Prostate gland (tissue), 2 donors: Measurements from ENCODE around the gene PGM1. TPM values are rescaled to one million over a fixed set of nuclear protein-coding genes. Genes with fewer than 3 reads are reported as not detected.

Experiments used
- DNase-seq: peaks from one replicate; pipeline ENCODE4 v3.0.0-alpha.2; 2019; ENCODE audit warnings: low spot score
- H3K27ac ChIP-seq, 2 donors: fragments of 200-600 bp; sonication (generic); 2 replicates each; pipeline ENCODE4 v1.5.1; 2017 to 2019
- H3K27me3 ChIP-seq: fragments of 200-600 bp; sonication (generic); replicated peaks from 2 replicates; pipeline ENCODE4 v1.5.1; 2019; ENCODE audit not compliant: insufficient read depth
- H3K36me3 ChIP-seq, 2 donors: fragments of 200-600 bp; sonication (generic); 1 replicate in 1 of 2; 2 replicates in 1 of 2; pipeline versions ENCODE4 v1.5.1 to v1.8.1; 2017 to 2019
- H3K4me1 ChIP-seq: fragments of 200-600 bp; sonication (generic); replicated peaks from 2 replicates; pipeline ENCODE4 v1.5.1; 2019
- H3K4me3 ChIP-seq, 2 donors: fragments of 200-600 bp; sonication (generic); 2 replicates each; pipeline ENCODE4 v1.5.1; 2017 to 2019
- H3K9me3 ChIP-seq: fragments of 200-600 bp; sonication (generic); 2 replicates; pipeline ENCODE4 v1.5.1; 2017
- POLR2A ChIP-seq: fragments of 450-650 bp; IDR thresholded peaks from one replicate; pipeline ENCODE4 v1.6.1; 2016; ENCODE audit warnings: antibody characterized with exemption, mild to moderate bottlenecking
- POLR2AphosphoS5 ChIP-seq: sonication (generic); formaldehyde crosslinking; IDR thresholded peaks from one replicate; pipeline ENCODE4 v1.6.1; 2017; ENCODE audit warnings: antibody characterized with exemption
- WGBS: methylation state at CpG from one replicate; pipeline ENCODE4 v1.1.5; 2018; 5-methylcytosine and 5-hydroxymethylcytosine counted together
- intact Hi-C: fragments of 100-400 bp; cut with DNase I; formaldehyde crosslinking; loops from one replicate; pipeline ENCODE4 v1.14.2; 2022
- total RNA-seq, 2 donors: library from RNA; depleted of rRNA; stranded (reverse); fragments of >200 nt; gene quantifications; one replicate each; pipeline ENCODE4 v1.1.0, GENCODE V29; 2016
- TF ChIP-seq, protein P1 (sequence below), 4 experiments: fragments of 200-600 bp in 2 of 4; fragments of 450-650 bp in 2 of 4; sonication (generic) in 2 of 4; IDR thresholded peaks; 1 replicate in 3 of 4; 2 replicates in 1 of 4; pipeline ENCODE4 v1.5.1; 2016 to 2019; ENCODE audit warnings: antibody characterized with exemption in 4 of 4, mild to moderate bottlenecking in 2 of 4, moderate library complexity in 2 of 4

The PGM1 gene
- total RNA-seq, 2 donors from 2014 or later = 49.5 to 54.7 TPM

DNA sequence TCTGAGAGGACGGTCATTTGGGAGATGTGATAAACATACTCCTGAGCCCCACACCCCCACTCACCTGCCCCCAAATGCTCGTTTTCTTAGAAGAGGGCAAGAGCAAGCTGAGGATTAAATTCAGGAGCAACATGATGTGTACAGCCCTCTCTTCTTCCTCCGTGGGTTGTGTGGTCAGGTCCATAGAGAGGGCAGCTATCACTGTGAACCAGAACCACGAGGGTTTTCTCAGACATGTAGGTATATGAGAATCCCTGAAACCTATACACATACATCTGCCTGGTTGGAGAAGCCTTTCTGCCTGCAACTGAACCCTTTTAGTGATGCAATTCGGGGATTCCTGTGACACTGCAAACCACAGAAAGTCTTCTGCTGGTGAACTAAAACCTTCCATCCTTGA, 38.9 kb downstream of the PGM1 start:
- no peaks in the 10 kb centered on the region for H3K27me3 ChIP-seq
- DNase-seq = no peak
- peaks cover 0 to 3% of the 10 kb centered on the region in 2 donors for H3K36me3 ChIP-seq
- H3K27ac ChIP-seq = no peak overlapping the region
- no peak overlapping the region for H3K4me3 ChIP-seq
- WGBS = 91% methylated on average over 5 of the region's 5 CpGs
- no peaks in the 10 kb centered on the region for H3K9me3 ChIP-seq
- no peak for TF ChIP-seq POLR2AphosphoS5
- intact Hi-C loops = no loop called here
- H3K4me1 ChIP-seq = no peaks in the 10 kb centered on the region

DNA sequence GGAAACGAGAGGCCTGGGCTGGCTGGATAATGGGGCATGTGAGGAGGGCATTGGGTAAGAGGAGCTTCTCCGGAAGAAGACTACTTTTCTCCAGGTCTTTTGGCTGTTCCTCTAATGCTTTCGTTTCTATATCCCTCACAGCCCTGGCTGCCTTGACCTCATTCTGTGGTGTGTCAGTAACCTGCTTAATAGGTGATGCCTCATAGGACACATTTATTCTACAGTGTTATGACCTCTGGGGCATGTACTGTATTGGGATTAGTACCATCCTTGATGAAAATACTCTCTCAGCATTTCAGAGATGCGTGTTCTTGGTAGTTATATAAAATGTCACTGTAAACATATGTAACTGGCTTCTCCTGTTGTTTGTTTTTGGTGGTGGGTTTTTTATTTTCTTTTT, 40.1 kb downstream of the PGM1 start:
- 92% methylated on average over 4 of the region's 4 CpGs for WGBS
- no peak for DNase-seq
- Histone ChIP-seq H3K36me3 (peaks cover 0 to 3% of the 10 kb centered on the region in 2 donors), H3K27ac (no peak overlapping the region), H3K9me3 (no peaks in the 10 kb centered on the region), H3K27me3 (no peaks in the 10 kb centered on the region), H3K4me3 (no peak overlapping the region), H3K4me1 (no peaks in the 10 kb centered on the region)
- intact Hi-C loops = no loop called here
- no peak for TF ChIP-seq POLR2AphosphoS5
- no peak for TF ChIP-seq POLR2A
- TF ChIP-seq, protein P1, sequence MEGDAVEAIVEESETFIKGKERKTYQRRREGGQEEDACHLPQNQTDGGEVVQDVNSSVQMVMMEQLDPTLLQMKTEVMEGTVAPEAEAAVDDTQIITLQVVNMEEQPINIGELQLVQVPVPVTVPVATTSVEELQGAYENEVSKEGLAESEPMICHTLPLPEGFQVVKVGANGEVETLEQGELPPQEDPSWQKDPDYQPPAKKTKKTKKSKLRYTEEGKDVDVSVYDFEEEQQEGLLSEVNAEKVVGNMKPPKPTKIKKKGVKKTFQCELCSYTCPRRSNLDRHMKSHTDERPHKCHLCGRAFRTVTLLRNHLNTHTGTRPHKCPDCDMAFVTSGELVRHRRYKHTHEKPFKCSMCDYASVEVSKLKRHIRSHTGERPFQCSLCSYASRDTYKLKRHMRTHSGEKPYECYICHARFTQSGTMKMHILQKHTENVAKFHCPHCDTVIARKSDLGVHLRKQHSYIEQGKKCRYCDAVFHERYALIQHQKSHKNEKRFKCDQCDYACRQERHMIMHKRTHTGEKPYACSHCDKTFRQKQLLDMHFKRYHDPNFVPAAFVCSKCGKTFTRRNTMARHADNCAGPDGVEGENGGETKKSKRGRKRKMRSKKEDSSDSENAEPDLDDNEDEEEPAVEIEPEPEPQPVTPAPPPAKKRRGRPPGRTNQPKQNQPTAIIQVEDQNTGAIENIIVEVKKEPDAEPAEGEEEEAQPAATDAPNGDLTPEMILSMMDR (IDR thresholded peaks at IDR 0.05) = no peak

DNA sequence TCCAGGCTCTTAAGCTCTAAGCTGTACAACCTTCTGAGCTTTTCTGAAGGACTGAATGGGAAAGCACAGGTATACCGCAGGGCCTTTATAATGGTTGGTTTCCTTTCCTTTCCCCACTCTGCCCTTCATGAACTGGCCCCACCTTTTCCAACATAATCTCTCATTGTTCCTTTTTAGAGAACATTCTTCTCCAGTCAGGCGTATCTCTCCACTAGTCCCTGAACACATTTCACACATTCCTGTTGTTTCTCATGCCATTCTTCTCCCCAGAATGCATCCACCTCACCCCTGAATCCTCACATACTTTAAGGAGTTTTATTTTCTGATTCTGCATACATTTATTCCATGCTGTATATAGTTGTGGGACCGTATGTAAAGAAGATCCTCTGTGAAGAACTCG, 41.3 kb downstream of the PGM1 start:
- Histone ChIP-seq H3K4me1 (no peaks in the 10 kb centered on the region), H3K36me3 (peaks cover 0 to 3% of the 10 kb centered on the region in 2 donors), H3K27me3 (no peaks in the 10 kb centered on the region), H3K27ac (no peak overlapping the region), H3K4me3 (no peak overlapping the region), H3K9me3 (no peaks in the 10 kb centered on the region)
- DNase-seq = no peak
- 99% methylated on average over 4 of the region's 4 CpGs for WGBS
- intact Hi-C loops = no loop called here
- TF ChIP-seq, protein P1 (IDR thresholded peaks at IDR 0.05) = no peak
- no peak for TF ChIP-seq POLR2A
- TF ChIP-seq POLR2AphosphoS5 = no peak

DNA sequence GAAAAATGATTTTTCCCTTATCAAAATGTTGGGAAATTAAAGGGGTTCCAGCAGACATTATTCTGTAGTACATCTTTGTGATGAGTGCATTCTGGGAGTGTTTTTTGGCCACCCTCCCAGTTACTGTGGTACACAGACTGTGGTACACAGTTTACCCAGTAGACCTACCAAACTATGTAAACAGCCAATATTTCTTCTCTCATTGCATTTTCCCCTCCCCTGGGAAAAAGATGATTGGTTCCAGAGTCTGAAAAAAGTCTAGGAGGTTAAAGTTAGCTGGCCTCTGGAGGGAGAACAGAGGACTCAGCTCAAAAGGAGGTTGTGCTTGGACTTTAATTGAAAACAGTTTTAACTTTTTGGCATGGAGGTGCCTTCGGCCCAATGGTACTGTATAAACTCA, 42.5 kb downstream of the PGM1 start:
- 85% methylated on average over 1 of the region's 1 CpG for WGBS
- intact Hi-C loops = no loop called here
- Histone ChIP-seq H3K9me3 (no peaks in the 10 kb centered on the region), H3K4me1 (no peaks in the 10 kb centered on the region), H3K4me3 (no peak overlapping the region), H3K27me3 (no peaks in the 10 kb centered on the region), H3K36me3 (no peaks in the 10 kb centered on the region), H3K27ac (no peak overlapping the region)
- TF ChIP-seq, protein P1 (IDR thresholded peaks at IDR 0.05) = no peak
- TF ChIP-seq POLR2A = no peak
- no peak for TF ChIP-seq POLR2AphosphoS5
- no peak for DNase-seq

DNA sequence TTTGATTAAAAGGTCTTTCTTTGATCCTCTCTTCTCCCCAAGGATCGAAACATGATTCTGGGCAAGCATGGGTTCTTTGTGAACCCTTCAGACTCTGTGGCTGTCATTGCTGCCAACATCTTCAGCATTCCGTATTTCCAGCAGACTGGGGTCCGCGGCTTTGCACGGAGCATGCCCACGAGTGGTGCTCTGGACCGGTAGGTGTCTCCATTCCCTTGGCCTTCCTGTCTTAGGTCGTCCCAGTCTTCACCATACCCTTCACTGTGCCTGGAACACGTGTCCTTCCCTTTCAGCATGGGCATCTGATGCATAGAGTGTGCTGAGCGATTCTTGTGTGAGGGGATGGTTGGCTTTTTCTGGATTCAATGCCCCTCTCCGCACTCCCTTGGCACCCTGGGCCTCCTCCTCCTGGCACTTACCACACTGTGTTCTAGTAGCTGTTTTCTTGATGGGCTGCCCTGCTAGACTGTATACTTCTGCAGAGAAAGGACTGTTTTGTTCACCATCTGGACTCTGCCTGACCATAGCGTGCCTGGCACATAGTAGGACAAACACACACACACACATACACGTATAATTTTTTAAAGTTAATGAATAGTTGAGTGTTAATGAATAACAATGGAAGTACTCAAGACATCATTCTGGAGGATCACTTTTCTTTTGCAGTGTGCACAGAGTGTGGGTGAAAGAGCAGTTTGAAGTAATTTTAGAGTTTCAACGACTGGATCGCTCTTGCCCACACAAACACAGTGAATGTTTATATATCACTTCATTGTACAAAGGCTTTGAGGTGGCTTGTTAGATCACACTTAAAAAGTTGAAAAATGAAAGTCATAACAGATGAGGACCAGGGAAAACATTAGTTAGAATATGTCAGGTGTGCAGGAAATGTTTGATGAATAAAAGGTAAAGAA, 43.2 kb downstream of the PGM1 start:
- H3K9me3 ChIP-seq = no peaks in the 10 kb centered on the region
- intact Hi-C loops = no loop called here
- no peak for DNase-seq
- H3K36me3 ChIP-seq = no peaks in the 10 kb centered on the region
- no peaks in the 10 kb centered on the region for H3K4me1 ChIP-seq
- no peak overlapping the region for H3K27ac ChIP-seq
- WGBS = 91% methylated on average over 15 of the region's 15 CpGs
- no peaks in the 10 kb centered on the region for H3K27me3 ChIP-seq
- TF ChIP-seq POLR2A (no peak), POLR2AphosphoS5 (no peak)
- TF ChIP-seq, protein P1 (IDR thresholded peaks at IDR 0.05) = no peak
- H3K4me3 ChIP-seq = no peak overlapping the region
